Smooth muscle cell (in vitro differentiated cells): ENCODE measurements around the gene AUTS2. TPM values are rescaled to one million over a fixed set of nuclear protein-coding genes. Genes with fewer than 3 reads are reported as not detected.

Source experiments
- DNase-seq: peaks from one replicate; lab custom pipeline; 2025; ENCODE audit not compliant: unreplicated experiment; lab: John Stamatoyannopoulos, UW
- H2AFZ ChIP-seq: fragments of 200-600 bp; sonication (generic); 2 replicates; pipeline ENCODE4 v1.6.0; 2016; ENCODE audit warnings: antibody characterized with exemption, low read depth, mild to moderate bottlenecking
- H3F3A ChIP-seq: fragments of 200-600 bp; sonication (generic); 2 replicates; pipeline ENCODE4 v1.6.0; 2017; ENCODE audit warnings: antibody characterized with exemption, low read depth
- H3K27ac ChIP-seq: fragments of 200-600 bp; sonication (generic); 2 replicates; pipeline ENCODE4 v1.5.1; 2016; ENCODE audit warnings: low read depth, mild to moderate bottlenecking
- H3K27me3 ChIP-seq: fragments of 200-600 bp; sonication (generic); 2 replicates; pipeline ENCODE4 v1.6.1; 2016; ENCODE audit warnings: low read depth, mild to moderate bottlenecking
- H3K36me3 ChIP-seq: fragments of 200-600 bp; sonication (generic); 2 replicates; pipeline ENCODE4 v1.5.1; 2016; ENCODE audit warnings: low read depth
- H3K4me1 ChIP-seq: fragments of 200-600 bp; sonication (generic); 2 replicates; pipeline ENCODE4 v1.5.1; 2016; ENCODE audit warnings: low read depth
- H3K4me2 ChIP-seq: fragments of 200-600 bp; sonication (generic); 2 replicates; pipeline ENCODE4 v1.6.0; 2016; ENCODE audit warnings: mild to moderate bottlenecking
- H3K4me3 ChIP-seq: fragments of 200-600 bp; sonication (generic); 2 replicates; pipeline ENCODE4 v1.5.1; 2016; ENCODE audit warnings: mild to moderate bottlenecking
- H3K79me2 ChIP-seq: fragments of 200-600 bp; sonication (generic); 2 replicates; pipeline ENCODE4 v1.6.0; 2016; ENCODE audit warnings: low read depth, mild to moderate bottlenecking
- H3K9ac ChIP-seq: fragments of 200-600 bp; sonication (generic); 2 replicates; pipeline ENCODE4 v1.6.0; 2016; ENCODE audit warnings: low read depth
- H3K9me3 ChIP-seq: fragments of 200-600 bp; sonication (generic); replicated peaks from 2 replicates; pipeline ENCODE4 v1.5.1; 2016; ENCODE audit warnings: low read depth
- H4K20me1 ChIP-seq: fragments of 200-600 bp; sonication (generic); 2 replicates; pipeline ENCODE4 v1.6.0; 2016; ENCODE audit warnings: low read depth
- WGBS: methylation state at CpG from one replicate; pipeline ENCODE4 v1.1.7; 2016; ENCODE audit warnings: low lambda C conversion rate; 5-methylcytosine and 5-hydroxymethylcytosine counted together
- polyA plus RNA-seq: library from polyadenylated mRNA; unstranded; fragments of >200 nt; fragmentation: Nextera tagmentation; extraction: Ambion mirVana; gene quantifications from 2 replicates; pipeline ENCODE4 v1.2.1, GENCODE V29; 2016
- total RNA-seq: library from RNA; depleted of rRNA; stranded (reverse); fragments of >200 nt; gene quantifications from 2 replicates; pipeline ENCODE4 v1.2.3, GENCODE V29; 2014
- TF ChIP-seq, protein P1 (sequence below): fragments of 200-600 bp; sonication (generic); IDR thresholded peaks from 2 replicates; pipeline ENCODE4 v1.5.1; 2017; ENCODE audit warnings: borderline replicate concordance, mild to moderate bottlenecking, antibody characterized with exemption; ENCODE audit not compliant: insufficient read depth, poor library complexity, severe bottlenecking

Gene AUTS2
- total and polyA plus RNA-seq, 2 experiments from 2014 or later = 6.5 to 8.6 TPM

DNA sequence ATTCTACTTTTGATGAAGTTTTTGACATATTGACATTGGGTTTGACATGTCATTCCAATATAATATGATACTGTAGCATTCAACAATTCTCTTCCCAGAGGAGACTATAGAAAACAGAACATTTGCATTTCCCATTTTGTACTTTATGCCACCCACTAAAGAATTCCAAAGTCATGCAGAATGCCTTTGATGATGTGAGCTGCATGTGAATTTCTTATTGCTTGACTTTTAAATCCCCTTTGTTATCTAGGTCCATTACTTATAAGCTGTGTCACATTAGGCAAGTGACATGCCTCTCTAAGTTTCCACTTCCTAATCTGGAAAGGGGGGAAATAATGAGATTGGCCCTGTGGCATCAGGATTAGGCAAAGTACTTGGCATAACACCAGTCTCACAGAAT lies 436.7 kb downstream of the AUTS2 start:
- H2AFZ ChIP-seq = no peak overlapping the region
- peaks cover 12% of the 10 kb centered on the region for H4K20me1 ChIP-seq
- no peak overlapping the region for H3K4me2 ChIP-seq
- H3K9me3 ChIP-seq = peaks cover 4% of the 10 kb centered on the region
- H3K9ac ChIP-seq = no peak overlapping the region
- no peaks in the 10 kb centered on the region for H3K36me3 ChIP-seq
- H3F3A ChIP-seq = no peaks in the 10 kb centered on the region
- H3K27me3 ChIP-seq = peaks cover 56% of the 10 kb centered on the region
- H3K4me3 ChIP-seq = no peak overlapping the region
- H3K4me1 ChIP-seq = peaks cover 5% of the 10 kb centered on the region
- no peak overlapping the region for H3K27ac ChIP-seq
- H3K79me2 ChIP-seq = no peaks in the 10 kb centered on the region
- no peak for DNase-seq
- TF ChIP-seq, protein P1, sequence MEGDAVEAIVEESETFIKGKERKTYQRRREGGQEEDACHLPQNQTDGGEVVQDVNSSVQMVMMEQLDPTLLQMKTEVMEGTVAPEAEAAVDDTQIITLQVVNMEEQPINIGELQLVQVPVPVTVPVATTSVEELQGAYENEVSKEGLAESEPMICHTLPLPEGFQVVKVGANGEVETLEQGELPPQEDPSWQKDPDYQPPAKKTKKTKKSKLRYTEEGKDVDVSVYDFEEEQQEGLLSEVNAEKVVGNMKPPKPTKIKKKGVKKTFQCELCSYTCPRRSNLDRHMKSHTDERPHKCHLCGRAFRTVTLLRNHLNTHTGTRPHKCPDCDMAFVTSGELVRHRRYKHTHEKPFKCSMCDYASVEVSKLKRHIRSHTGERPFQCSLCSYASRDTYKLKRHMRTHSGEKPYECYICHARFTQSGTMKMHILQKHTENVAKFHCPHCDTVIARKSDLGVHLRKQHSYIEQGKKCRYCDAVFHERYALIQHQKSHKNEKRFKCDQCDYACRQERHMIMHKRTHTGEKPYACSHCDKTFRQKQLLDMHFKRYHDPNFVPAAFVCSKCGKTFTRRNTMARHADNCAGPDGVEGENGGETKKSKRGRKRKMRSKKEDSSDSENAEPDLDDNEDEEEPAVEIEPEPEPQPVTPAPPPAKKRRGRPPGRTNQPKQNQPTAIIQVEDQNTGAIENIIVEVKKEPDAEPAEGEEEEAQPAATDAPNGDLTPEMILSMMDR = no peak

DNA sequence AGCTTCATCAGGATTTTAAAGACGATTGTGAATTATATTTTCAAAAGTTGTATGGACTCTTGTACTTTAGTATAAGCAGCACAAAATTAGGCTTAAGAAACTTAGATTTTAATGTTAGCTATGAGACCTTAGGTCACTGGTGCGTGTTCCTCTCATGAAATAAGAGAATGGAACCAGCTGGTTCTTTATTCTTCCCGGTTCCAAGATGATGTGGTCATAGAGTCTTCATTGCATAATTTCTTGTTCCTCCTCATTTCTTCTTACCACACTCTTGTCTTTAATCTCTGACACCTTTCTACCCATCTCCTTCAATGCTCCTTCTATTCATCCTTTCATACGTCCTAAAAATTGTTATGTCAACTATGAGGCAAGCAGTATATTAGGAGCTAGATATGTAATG lies 437.2 kb downstream of the AUTS2 start:
- no peak for DNase-seq
- Histone ChIP-seq H3K27me3 (peaks cover 51% of the 10 kb centered on the region), H3K9ac (no peak overlapping the region), H3K9me3 (peaks cover 4% of the 10 kb centered on the region), H3K4me2 (no peak overlapping the region), H4K20me1 (peaks cover 12% of the 10 kb centered on the region), H2AFZ (no peak overlapping the region), H3K4me1 (peaks cover 5% of the 10 kb centered on the region), H3K4me3 (no peak overlapping the region), H3K79me2 (no peaks in the 10 kb centered on the region), H3K27ac (no peak overlapping the region), H3F3A (no peaks in the 10 kb centered on the region), H3K36me3 (no peaks in the 10 kb centered on the region)
- WGBS = 90% methylated on average over 4 of the region's 4 CpGs
- TF ChIP-seq, protein P1 = no peak

DNA sequence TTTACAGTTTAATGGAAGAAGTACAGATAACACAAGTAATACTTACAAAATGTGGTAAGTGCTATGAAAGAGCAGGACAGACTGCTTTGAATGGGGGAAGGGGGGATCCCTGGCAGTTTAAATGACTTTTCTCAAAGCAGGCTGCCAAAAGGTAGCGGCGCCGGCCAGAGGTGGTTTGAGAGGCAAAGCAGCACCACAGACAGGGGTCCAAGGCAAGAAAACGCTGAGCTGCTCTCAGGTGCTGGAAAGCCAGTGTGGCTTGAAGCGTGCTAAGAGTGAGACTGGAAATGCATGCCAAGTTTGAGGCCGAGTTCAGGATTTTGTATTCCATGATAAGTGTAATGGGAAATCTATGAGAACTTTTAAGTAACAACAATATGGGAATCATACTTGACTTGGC lies 437.7 kb downstream of the AUTS2 start:
- Histone ChIP-seq H3K9me3 (peaks cover 4% of the 10 kb centered on the region), H3K27ac (no peak overlapping the region), H3K36me3 (no peaks in the 10 kb centered on the region), H3K4me3 (no peak overlapping the region), H4K20me1 (peaks cover 12% of the 10 kb centered on the region), H3K9ac (no peak overlapping the region), H2AFZ (no peak overlapping the region), H3K4me1 (peaks cover 5% of the 10 kb centered on the region), H3K4me2 (no peak overlapping the region), H3K79me2 (no peaks in the 10 kb centered on the region), H3K27me3 (peaks cover 47% of the 10 kb centered on the region), H3F3A (no peaks in the 10 kb centered on the region)
- TF ChIP-seq, protein P1 = no peak
- DNase-seq = no peak
- 90% methylated on average over 6 of the region's 6 CpGs for WGBS

DNA sequence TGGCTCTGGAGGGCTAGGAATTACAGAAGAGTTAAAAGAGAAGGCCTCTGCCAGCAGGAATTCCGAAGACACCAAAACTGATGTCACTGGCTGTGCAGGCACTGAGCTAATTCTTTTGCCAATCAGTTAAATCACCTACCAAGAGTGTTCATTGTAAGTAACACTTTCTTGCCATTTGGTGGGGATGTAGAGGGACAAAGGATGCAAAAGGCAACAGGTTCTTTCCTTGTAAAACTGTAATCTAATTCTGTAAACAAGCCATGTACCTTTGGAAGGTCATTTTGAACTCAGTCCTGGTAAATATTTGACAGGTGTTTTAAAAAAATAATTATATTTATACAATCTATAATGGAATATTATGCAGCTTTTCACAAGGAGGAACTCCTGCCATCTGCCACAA lies 438.4 kb downstream of the AUTS2 start:
- H3K27me3 ChIP-seq = peaks cover 39% of the 10 kb centered on the region
- H3K36me3 ChIP-seq = no peaks in the 10 kb centered on the region
- no peak overlapping the region for H3K4me2 ChIP-seq
- H3K9me3 ChIP-seq = peaks cover 4% of the 10 kb centered on the region
- H3K4me1 ChIP-seq = peaks cover 5% of the 10 kb centered on the region
- no peak for DNase-seq
- H3K79me2 ChIP-seq = no peaks in the 10 kb centered on the region
- H3K27ac ChIP-seq = no peak overlapping the region
- 66% methylated on average over 1 of the region's 1 CpG for WGBS
- H3K4me3 ChIP-seq = no peak overlapping the region
- TF ChIP-seq, protein P1 = no peak
- H4K20me1 ChIP-seq = peaks cover 12% of the 10 kb centered on the region
- no peak overlapping the region for H2AFZ ChIP-seq
- no peak overlapping the region for H3K9ac ChIP-seq
- H3F3A ChIP-seq = no peaks in the 10 kb centered on the region
